H9 (cell line): ENCODE results near the gene CD1D. TPM values are rescaled to one million over a fixed set of nuclear protein-coding genes. Genes with fewer than 3 reads are reported as not detected.

Experiments used
- DNase-seq: peaks from one replicate; pipeline ENCODE4 v3.0.0-alpha.2; 2017
- H2AFZ ChIP-seq: one replicate; pipeline ENCODE4 v1.6.1; 2013; ENCODE audit warnings: mild to moderate bottlenecking, low read length, control low read depth, moderate library complexity
- H2AK5ac ChIP-seq: 2 replicates; pipeline ENCODE4 v1.6.1; 2013; ENCODE audit warnings: low read length, control low read depth, mixed read lengths; ENCODE audit not compliant: insufficient read length
- H2BK120ac ChIP-seq: one replicate; pipeline ENCODE4 v1.6.1; 2013; ENCODE audit warnings: low read depth, mild to moderate bottlenecking, low read length, control low read depth, inconsistent platforms; ENCODE audit not compliant: poor library complexity, severe bottlenecking
- H2BK12ac ChIP-seq: 2 replicates; pipeline ENCODE4 v1.6.1; 2013; ENCODE audit warnings: low read length, control low read depth, mixed read lengths, low read depth; ENCODE audit not compliant: insufficient read length
- H2BK15ac ChIP-seq: 2 replicates; pipeline ENCODE4 v1.6.1; 2013; ENCODE audit warnings: low read depth, low read length, control low read depth
- H2BK20ac ChIP-seq: one replicate; pipeline ENCODE4 v1.6.1; 2013; ENCODE audit warnings: low read depth, mild to moderate bottlenecking, low read length, control low read depth, inconsistent platforms; ENCODE audit not compliant: poor library complexity, severe bottlenecking
- H2BK5ac ChIP-seq: 2 replicates; pipeline ENCODE4 v1.6.1; 2013; ENCODE audit warnings: low read length, control low read depth, mixed read lengths; ENCODE audit not compliant: insufficient read length
- H3K14ac ChIP-seq: 2 replicates; pipeline ENCODE4 v1.6.1; 2013; ENCODE audit warnings: low read length, control low read depth; ENCODE audit not compliant: insufficient read depth
- H3K18ac ChIP-seq: 2 replicates; pipeline ENCODE4 v1.6.1; 2013; ENCODE audit warnings: low read depth, mild to moderate bottlenecking, mixed read lengths, low read length, control low read depth; ENCODE audit not compliant: insufficient read length
- H3K23ac ChIP-seq: 2 replicates; pipeline ENCODE4 v1.6.1; 2013; ENCODE audit warnings: low read length, control low read depth, mixed read lengths, low read depth; ENCODE audit not compliant: insufficient read length
- H3K23me2 ChIP-seq: 2 replicates; pipeline ENCODE4 v1.6.1; 2013; ENCODE audit warnings: low read depth, mild to moderate bottlenecking, mixed read lengths, low read length, control low read depth; ENCODE audit not compliant: insufficient read length, poor library complexity, severe bottlenecking
- H3K27ac ChIP-seq: 2 replicates; pipeline ENCODE4 v1.5.1; 2013; ENCODE audit warnings: low read length, control low read depth, mixed read lengths, low read depth; ENCODE audit not compliant: insufficient read length
- H3K27me3 ChIP-seq: 2 replicates; pipeline ENCODE4 v1.6.1; 2013; ENCODE audit warnings: low read length, control low read depth, inconsistent platforms; ENCODE audit not compliant: insufficient read depth
- H3K4ac ChIP-seq: 2 replicates; pipeline ENCODE4 v1.6.1; 2013; ENCODE audit warnings: low read depth, mild to moderate bottlenecking, control low read depth, inconsistent platforms, low read length, moderate library complexity
- H3K4me1 ChIP-seq: 2 replicates; pipeline ENCODE4 v1.6.1; 2013; ENCODE audit warnings: low read length, control low read depth, inconsistent platforms; ENCODE audit not compliant: insufficient read depth
- H3K4me2 ChIP-seq: 2 replicates; pipeline ENCODE4 v1.6.1; 2013; ENCODE audit warnings: low read length, control low read depth, mixed read lengths; ENCODE audit not compliant: insufficient read length, insufficient read depth
- H3K56ac ChIP-seq: 2 replicates; pipeline ENCODE4 v1.6.1; 2013; ENCODE audit warnings: low read depth, mild to moderate bottlenecking, mixed read lengths, low read length, control low read depth; ENCODE audit not compliant: insufficient read length
- H3K79me1 ChIP-seq: 2 replicates; pipeline ENCODE4 v1.6.1; 2013; ENCODE audit warnings: low read depth, mild to moderate bottlenecking, moderate library complexity, low read length, control low read depth, inconsistent platforms; ENCODE audit not compliant: insufficient read depth, poor library complexity, severe bottlenecking
- H3K79me2 ChIP-seq: 2 replicates; pipeline ENCODE4 v1.6.1; 2013; ENCODE audit warnings: low read length, control low read depth, inconsistent platforms; ENCODE audit not compliant: insufficient read depth
- H3K9ac ChIP-seq: 2 replicates; pipeline ENCODE4 v1.6.1; 2013; ENCODE audit warnings: low read length, control low read depth, mixed read lengths; ENCODE audit not compliant: insufficient read length; ENCODE audit errors: extremely low read depth
- H3K9me3 ChIP-seq: one replicate; pipeline ENCODE4 v1.6.1; 2013; ENCODE audit warnings: low read depth, low read length, inconsistent platforms; ENCODE audit not compliant: control insufficient read depth
- H3T11ph ChIP-seq: one replicate; pipeline ENCODE4 v1.6.1; 2013; ENCODE audit warnings: mild to moderate bottlenecking, low read length, control low read depth, inconsistent platforms
- H4K20me1 ChIP-seq: one replicate; pipeline ENCODE4 v1.6.1; 2013; ENCODE audit not compliant: control insufficient read depth, insufficient read length, insufficient read depth
- H4K5ac ChIP-seq: 2 replicates; pipeline ENCODE4 v1.6.1; 2013; ENCODE audit warnings: low read depth, mild to moderate bottlenecking, mixed read lengths, low read length, control low read depth; ENCODE audit not compliant: insufficient read length
- H4K8ac ChIP-seq: replicated peaks from 2 replicates; pipeline ENCODE4 v1.6.1; 2013; ENCODE audit warnings: low read length, control low read depth, mixed read lengths, low read depth; ENCODE audit not compliant: insufficient read length
- H4K91ac ChIP-seq: 2 replicates; pipeline ENCODE4 v1.6.1; 2013; ENCODE audit warnings: low read depth, mild to moderate bottlenecking, moderate library complexity, mixed read lengths, low read length, control low read depth; ENCODE audit not compliant: insufficient read length
- H3K27ac Mint-ChIP-seq, 3 experiments: 2 replicates in 2 of 3; 3 replicates in 1 of 3; pipeline ENCODE4 v1.8.0; 2020 to 2021; ENCODE audit warnings: mixed read lengths in 3 of 3, mild to moderate bottlenecking in 1 of 3, moderate library complexity in 1 of 3
- H3K27me3 Mint-ChIP-seq: 2 replicates; pipeline ENCODE4 v1.8.0; 2021; ENCODE audit warnings: low read depth, mild to moderate bottlenecking, moderate library complexity, mixed read lengths
- H3K36me3 Mint-ChIP-seq, 3 experiments: 2 replicates in 2 of 3; 3 replicates in 1 of 3; pipeline ENCODE4 v1.8.0; 2020 to 2021; ENCODE audit warnings: low read depth in 3 of 3, mixed read lengths in 3 of 3; ENCODE audit not compliant: insufficient read depth in 1 of 3
- H3K4me1 Mint-ChIP-seq, 2 experiments: 2 replicates each; pipeline ENCODE4 v1.8.0; 2020; ENCODE audit warnings: mixed read lengths in 2 of 2
- H3K4me3 Mint-ChIP-seq, 2 experiments: 2 replicates in 1 of 2; 3 replicates in 1 of 2; pipeline ENCODE4 v1.8.0; 2020 to 2021; ENCODE audit warnings: mild to moderate bottlenecking in 2 of 2, mixed read lengths in 2 of 2, moderate library complexity in 1 of 2
- H3K9me3 Mint-ChIP-seq, 2 experiments: 2 replicates in 1 of 2; 3 replicates in 1 of 2; pipeline ENCODE4 v1.8.0; 2020; ENCODE audit warnings: mild to moderate bottlenecking in 2 of 2, mixed read lengths in 2 of 2, moderate library complexity in 1 of 2
- WGBS: extraction: QIAGEN DNeasy Blood & Tissue Kit; methylation state at CpG from one replicate; pipeline ENCODE4 v1.1.7; 2013; ENCODE audit warnings: missing lambda C conversion rate, low lambda C conversion rate, mixed read lengths; ENCODE audit not compliant: insufficient read length; ENCODE audit errors: extremely low coverage; 5-methylcytosine and 5-hydroxymethylcytosine counted together
- total RNA-seq: library from RNA; stranded (reverse); gene quantifications from 2 replicates; pipeline ENCODE4 v1.2.1, GENCODE V29; 2021
- TF ChIP-seq, protein P1 (sequence below): fragments of 200-600 bp; sonication (generic); conservative IDR thresholded peaks from 3 replicates; pipeline ENCODE4 v1.8.0; 2021; ENCODE audit warnings: antibody characterized with exemption, mild to moderate bottlenecking

Gene CD1D
- total RNA-seq, 1 experiment from 2014 or later, result 0.98 TPM

DNA sequence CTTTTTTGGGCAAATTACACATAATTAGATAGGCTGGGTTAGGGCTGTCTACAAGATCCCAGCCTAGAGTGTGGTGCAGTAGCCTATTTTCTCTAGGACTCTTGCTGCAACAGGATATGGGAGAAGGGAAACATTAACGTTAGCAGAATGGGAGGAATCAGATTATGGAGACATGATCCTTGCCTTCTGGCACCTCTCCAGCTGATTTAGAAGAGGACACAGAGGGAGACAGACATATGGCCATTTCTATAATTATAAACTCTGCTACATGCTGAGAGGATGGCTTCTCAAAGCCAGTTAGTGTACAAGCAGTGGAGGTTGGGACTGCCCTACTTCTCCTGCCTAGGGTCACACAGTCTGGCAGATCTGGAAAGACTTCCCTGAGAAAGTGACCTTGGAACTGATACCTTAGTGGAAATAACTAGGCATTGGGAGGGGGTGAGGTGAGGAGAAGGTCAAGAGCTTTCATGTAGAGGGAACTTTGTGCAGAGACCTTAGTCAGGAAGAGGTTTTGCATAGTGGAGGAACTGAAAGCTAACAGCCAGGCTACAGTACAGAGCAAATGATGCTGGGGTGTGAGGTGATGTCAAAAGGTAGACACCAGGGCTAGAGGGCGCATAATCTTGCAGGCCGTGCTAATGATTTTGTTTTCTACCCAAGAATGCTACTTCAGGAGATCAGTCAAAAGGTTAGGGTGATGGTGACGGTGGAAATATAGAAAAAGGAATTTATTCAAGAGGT, 1.2 kb upstream of the CD1D start:
- H3K27me3 ChIP-seq, result peaks cover 34% of the 10 kb centered on the region

More for the DNA sequence above, 1.2 kb upstream of the CD1D start:
- Histone ChIP-seq H2BK15ac (no peak overlapping the region), H3K14ac (no peak overlapping the region), H3K4me1 (peaks cover 4% of the 10 kb centered on the region; the same call in 1 of the 2 replicates), H4K20me1 (no peaks in the 10 kb centered on the region), H2BK20ac (no peak overlapping the region), H3K9ac (no peak overlapping the region), H4K91ac (no peak overlapping the region), H4K5ac (no peak overlapping the region), H3K23ac (no peak overlapping the region), H4K8ac (no peak overlapping the region), H2BK120ac (no peak overlapping the region), H3K4me2 (no peak overlapping the region), H2AFZ (no peak overlapping the region), H3K9me3 (no peaks in the 10 kb centered on the region), H2BK12ac (no peak overlapping the region), H3K27ac (no peak overlapping the region), H2AK5ac (no peak overlapping the region), H3K18ac (no peak overlapping the region), H3K79me2 (no peaks in the 10 kb centered on the region), H3K79me1 (no peaks in the 10 kb centered on the region), H3K4ac (no peak overlapping the region), H3T11ph (no peak overlapping the region), H2BK5ac (no peak overlapping the region), H3K56ac (no peak overlapping the region), H3K23me2 (peaks cover 12% of the 10 kb centered on the region)
- DNase-seq, result no peak
- Mint-ChIP-seq H3K9me3 (no peaks in the 10 kb centered on the region), H3K27me3 (peaks cover 89% of the 10 kb centered on the region), H3K27ac (no peak overlapping the region), H3K36me3 (no peaks in the 10 kb centered on the region), H3K4me1 (peaks cover 24 to 25% of the 10 kb centered on the region in 2 experiments), H3K4me3 (peak overlapping the region in 1 of 2 experiments; percentile 89; a peak in 4 of 5 replicates)
- WGBS, result 100% methylated on average over 1 of the region's 4 CpGs
- TF ChIP-seq, protein P1, sequence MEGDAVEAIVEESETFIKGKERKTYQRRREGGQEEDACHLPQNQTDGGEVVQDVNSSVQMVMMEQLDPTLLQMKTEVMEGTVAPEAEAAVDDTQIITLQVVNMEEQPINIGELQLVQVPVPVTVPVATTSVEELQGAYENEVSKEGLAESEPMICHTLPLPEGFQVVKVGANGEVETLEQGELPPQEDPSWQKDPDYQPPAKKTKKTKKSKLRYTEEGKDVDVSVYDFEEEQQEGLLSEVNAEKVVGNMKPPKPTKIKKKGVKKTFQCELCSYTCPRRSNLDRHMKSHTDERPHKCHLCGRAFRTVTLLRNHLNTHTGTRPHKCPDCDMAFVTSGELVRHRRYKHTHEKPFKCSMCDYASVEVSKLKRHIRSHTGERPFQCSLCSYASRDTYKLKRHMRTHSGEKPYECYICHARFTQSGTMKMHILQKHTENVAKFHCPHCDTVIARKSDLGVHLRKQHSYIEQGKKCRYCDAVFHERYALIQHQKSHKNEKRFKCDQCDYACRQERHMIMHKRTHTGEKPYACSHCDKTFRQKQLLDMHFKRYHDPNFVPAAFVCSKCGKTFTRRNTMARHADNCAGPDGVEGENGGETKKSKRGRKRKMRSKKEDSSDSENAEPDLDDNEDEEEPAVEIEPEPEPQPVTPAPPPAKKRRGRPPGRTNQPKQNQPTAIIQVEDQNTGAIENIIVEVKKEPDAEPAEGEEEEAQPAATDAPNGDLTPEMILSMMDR, result no peak
